Measurements from ENCODE around the gene LDLRAD2. TPM values are rescaled to one million over a fixed set of nuclear protein-coding genes. Genes with fewer than 3 reads are reported as not detected.

Gene LDLRAD2
- total RNA-seq, 2 donors from 2014 or later = 0.09 to 0.39 TPM

DNA sequence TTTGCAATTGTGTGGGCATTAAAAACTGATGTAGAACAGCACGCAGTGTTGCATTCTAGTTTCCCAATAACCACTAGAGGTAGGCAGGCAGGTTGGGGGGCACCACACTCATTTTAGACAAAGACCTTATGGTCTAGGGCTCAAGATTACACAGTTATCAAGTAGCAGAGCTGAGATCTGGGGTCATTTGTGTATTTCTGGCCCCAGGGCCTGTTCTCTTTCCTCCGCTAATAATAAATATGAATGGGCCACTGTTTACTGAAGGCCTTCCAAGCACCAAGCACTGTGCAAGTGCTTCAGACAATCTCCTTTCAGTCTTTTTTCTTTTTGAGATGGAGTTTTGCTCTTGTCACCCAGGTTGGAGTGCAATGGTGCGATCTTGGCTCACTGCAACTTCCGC is 23.9 kb downstream of the LDLRAD2 start:
- ATAC-seq (no peak), DNase-seq (no peak)
- intact Hi-C loops (cut with DNase I, micrococcal nuclease) = no loop called here

DNA sequence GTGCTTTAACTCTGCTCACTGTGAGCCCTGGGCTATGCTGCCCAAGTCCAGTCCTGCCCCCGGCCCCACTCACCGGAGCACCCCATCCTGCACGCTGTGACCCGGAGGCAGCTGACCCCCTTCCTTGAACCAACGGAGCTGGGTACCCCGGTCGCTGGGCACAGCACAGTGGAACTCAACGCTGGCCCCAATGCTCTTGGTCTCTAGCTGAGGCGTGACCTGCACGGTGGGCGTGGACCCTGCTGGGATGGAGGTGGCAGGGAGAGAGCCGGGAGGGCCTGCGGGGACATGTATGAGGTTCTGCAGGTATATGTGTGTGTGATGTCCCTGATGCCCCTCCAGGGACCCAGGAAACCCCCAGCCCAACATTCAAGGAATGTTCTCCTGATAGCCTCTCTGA is 24.7 kb downstream of the LDLRAD2 start:
- no peak for DNase-seq
- intact Hi-C loops (cut with DNase I, micrococcal nuclease) = no loop called here
- no peak for ATAC-seq

DNA sequence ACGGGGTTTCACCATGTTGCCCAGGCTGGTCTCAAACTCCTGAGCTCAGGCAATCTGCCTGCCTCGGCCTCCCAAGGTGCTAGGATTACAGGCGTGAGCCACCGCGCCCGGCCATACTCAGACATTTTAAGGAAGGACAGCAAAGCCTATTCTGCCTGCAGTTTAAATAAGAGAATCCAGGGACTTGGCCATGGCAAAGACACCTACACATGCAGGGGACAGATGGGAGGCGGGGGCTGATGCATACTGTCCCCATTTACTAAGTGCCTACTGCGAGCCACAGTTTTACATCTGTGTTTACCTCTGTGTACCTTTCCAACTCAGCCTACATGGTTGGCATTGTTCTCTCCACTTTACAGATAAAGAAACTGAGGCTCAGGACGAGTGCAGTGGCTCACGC is 25.4 kb downstream of the LDLRAD2 start:
- DNase-seq (no peak), ATAC-seq (no peak)
- intact Hi-C loops (cut with DNase I, micrococcal nuclease) = no loop called here

DNA sequence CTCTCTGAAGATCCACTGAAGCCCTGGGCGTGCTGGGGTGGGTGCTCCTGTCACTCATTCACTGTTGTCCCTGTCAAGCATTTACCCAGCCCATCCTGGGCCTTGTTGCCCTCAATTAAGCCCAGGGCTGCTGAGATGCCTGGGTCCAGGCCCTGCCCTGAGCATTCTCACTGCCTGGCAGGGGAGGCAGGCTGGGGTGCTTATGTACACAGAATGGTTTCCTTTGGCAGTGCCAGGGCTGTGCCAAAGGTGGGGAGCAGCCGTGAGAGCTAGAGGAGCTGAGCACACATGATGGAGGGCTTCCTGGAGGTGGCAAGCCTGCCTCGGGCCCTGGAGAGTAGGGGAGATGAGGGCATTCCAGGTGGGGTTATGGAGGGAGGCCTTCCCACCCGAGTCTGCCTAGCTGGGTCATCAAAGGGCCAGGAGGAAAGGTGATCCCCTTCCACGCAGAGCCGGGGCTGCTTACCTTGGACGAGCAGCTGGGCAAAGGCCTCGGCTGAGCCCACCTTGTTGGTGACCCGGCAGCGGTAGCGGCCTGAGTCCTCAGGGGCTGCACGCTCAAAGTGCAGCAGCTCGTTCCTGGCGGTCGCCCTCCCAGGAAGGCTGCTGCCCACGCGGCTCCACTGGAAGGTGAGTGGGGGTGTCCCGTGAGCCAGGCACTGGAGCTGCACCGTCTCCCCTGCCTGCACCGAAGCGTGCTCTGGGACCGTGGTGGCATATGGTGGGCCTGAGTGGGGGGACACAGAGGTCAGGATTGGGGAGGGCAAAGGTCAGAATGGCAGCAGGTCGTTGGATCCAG is 26.5 kb downstream of the LDLRAD2 start:
- intact Hi-C loops (cut with DNase I, micrococcal nuclease) = no loop called here
- DNase-seq (no peak), ATAC-seq (no peak)

DNA sequence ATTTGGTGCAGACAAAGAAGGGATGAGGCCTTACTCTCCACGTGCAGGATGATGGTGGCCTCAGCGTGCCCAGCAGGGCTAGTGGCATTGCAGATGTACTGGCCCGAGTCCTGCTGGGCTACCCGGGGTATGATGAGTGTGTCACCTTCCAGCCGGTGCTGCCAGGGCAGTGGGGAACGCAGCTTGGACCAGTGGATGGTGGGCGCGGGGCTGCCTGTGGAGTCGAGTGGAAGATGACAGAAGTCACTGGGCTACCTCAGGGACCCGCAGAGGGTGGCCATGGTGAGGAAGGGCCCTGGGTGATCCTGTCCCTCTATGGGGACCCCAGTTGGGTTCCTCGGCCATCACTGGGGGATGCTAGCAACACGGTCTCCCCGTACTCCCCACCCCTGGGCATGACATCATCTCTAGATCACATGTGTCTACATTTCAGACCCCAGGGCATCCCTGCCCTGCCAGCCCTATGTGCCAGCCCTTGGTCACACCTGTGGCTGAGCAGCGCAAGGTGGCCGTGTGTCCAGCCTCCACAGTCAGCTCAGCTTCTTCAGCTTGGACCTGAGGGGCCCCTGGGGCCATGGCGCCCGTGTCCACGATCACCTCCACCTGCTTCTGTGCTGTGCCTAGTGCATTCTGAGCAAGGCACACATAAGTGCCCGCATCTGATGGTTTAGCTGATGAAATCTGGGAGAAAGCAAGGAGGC is 27.4 kb downstream of the LDLRAD2 start:
- no peak for ATAC-seq
- DNase-seq = no peak
- intact Hi-C loops (cut with DNase I, micrococcal nuclease) = no loop called here

DNA sequence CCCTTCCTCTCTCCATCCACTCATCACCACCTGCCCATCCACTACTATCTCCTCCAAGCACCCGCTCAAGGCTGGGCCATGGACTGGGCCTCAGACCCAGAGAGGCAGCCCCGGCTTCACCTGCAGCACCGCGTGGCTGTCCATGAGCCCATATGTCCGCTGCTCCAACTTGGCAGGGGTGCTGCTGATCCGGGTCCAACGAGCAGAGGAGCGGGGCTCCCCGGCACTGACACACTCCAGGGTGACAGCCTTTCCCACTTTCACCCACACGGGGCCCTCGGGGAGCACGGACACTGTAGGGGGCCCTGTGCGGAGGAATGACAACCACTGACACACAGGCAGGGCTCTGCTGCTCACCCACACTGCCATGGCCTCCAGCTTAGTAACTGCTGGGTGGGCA is 28.9 kb downstream of the LDLRAD2 start:
- ATAC-seq (no peak), DNase-seq (no peak)
- intact Hi-C loops (cut with DNase I, micrococcal nuclease) = no loop called here

DNA sequence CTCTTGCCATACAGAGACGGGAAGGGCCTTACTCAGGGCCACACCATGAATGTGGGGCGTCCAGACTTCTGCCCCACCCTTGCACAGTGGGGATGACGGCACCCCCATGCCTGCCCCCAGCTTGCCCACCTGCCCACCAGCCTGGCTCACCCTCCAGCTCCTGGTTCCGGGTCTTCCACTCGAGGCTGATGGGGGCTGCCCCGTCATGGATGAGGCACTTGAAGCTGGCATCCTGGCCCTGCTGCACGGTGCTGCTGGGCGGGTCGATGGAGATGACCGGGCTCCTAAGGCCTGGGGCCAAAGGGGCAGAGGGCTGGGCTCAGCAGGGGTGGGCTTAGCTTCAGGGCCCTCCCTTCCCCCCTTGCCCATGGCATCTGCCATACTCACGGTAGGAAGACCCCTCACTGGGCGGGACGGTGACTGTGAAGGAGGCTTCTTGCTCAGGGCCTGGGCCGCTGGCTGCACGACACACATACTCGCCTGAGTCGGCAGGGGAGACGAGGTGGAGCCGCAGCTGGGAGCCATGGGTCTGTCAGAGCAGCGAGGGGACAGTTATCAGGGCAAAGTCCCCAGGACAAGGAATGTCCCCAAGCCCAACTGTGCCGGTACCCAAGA is 29.9 kb downstream of the LDLRAD2 start:
- intact Hi-C loops (cut with DNase I, micrococcal nuclease) = no loop called here
- ATAC-seq (no peak), DNase-seq (no peak)

DNA sequence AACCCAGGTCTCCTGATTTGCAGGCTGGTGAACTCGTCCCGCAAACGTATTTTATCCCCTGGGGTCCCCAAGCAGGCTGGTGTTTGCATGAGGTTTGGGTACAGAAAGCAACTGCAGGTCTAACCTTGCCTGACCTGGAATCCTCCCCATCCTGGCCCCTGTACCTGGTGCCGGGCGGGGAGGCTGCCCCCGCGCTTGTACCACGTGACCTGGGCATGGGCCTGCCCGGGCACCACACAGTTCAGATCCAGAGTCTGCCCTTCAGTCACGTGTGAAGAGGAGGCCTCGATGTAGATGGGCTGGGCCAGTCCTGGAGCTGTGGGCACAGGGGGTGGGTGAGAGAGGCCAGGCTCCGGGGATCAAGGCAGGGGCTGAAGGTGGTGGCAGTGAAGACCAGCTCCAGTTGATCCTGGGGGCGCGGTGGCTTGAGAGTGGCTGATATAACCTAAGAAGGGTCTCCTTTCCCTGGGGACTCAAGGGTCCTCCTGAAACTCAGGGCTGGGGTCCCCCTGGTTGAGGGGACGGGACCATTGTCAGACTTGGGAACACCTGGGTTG is 30.6 kb downstream of the LDLRAD2 start:
- ATAC-seq (no peak), DNase-seq (no peak)
- intact Hi-C loops (cut with DNase I, micrococcal nuclease) = no loop called here

DNA sequence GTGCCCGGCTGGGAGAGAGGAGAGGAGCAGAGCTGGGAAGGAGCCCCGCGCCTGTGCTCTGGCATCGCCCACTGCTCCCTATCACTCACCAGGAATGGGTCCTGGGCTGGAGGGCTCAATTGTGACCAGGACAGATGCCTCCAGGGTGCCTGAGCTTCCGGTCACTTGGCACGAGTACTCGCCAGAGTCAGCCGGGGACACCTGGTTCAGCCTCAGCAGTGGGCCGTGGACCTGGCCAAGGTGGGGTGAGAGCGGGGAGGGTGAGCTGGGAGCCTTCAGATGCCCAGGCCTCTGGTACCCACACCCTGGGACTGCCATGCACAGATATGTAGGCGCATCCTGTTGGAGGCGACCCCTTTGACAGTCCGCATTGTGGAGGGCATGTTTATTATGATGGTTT is 31.1 kb downstream of the LDLRAD2 start:
- intact Hi-C loops (cut with DNase I, micrococcal nuclease) = no loop called here
- ATAC-seq (no peak), DNase-seq (no peak)

DNA sequence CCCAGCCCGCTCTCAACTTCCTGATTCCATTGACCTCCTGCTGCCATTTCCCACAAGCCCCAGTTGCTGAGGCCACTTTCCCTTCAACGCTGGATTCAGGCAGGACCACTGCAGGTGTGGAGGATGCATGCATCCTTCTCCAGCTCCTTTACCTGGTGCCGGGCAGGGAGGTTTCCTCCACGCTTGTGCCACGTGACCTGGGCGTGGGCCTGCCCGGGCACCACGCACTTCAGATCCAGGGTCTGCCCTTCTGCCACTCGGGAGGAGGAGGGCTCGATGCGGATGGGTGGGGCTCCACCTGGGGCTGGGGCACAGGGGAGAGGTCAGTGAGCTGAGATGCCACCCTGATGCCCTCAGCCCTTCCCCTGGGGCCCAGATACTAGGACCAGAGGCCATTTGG is 31.9 kb downstream of the LDLRAD2 start:
- ATAC-seq (no peak), DNase-seq (no peak)
- intact Hi-C loops (cut with DNase I, micrococcal nuclease) = no loop called here

DNA sequence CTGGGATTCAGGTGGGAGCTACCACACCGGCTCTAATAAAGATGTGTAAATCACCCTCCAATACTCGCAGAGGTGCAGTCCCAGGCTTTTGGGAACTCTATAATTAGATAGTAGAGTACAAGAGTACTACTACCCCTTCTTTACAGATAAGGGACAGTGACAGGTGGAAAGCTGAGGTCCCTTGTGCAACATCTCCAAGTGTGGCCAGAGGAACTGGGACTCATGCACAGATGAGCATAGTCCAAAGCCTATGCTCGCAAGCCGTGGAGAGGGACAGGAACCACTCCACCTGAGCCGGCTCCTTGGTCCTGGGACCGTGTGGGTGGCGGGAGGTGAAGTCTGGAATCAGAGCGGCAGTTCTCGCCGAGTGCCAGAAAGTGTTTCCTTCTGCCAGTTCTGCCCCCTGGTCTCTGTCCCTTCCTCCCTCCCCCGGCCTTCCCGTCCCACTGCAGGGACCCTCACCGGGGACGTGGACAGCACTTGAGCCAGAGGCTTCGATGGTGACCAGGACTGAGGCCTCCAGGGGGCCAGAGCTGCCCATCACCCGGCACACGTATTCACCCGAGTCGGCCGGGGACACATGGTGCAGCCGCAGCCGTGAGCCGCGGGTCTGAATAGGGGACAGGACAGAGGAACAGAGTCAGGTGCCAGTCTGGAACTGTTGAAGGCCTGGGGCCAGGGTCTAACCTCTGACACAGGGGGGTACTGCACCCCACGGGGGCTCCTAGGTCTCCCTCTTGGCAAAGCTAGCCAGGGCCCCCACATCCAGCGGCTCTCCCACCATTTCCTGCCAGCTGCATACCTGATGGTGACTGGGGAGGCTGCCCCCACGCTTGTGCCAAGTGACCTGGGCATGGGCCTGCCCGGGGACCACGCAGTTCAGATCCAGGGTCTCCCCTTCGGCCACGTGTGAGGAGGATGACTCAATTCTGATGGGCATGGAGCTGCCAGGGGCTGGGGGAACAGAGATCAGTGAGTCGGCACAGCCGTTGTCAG is 33.9 kb downstream of the LDLRAD2 start:
- intact Hi-C loops (cut with DNase I, micrococcal nuclease) = no loop called here
- DNase-seq (no peak), ATAC-seq (no peak)

DNA sequence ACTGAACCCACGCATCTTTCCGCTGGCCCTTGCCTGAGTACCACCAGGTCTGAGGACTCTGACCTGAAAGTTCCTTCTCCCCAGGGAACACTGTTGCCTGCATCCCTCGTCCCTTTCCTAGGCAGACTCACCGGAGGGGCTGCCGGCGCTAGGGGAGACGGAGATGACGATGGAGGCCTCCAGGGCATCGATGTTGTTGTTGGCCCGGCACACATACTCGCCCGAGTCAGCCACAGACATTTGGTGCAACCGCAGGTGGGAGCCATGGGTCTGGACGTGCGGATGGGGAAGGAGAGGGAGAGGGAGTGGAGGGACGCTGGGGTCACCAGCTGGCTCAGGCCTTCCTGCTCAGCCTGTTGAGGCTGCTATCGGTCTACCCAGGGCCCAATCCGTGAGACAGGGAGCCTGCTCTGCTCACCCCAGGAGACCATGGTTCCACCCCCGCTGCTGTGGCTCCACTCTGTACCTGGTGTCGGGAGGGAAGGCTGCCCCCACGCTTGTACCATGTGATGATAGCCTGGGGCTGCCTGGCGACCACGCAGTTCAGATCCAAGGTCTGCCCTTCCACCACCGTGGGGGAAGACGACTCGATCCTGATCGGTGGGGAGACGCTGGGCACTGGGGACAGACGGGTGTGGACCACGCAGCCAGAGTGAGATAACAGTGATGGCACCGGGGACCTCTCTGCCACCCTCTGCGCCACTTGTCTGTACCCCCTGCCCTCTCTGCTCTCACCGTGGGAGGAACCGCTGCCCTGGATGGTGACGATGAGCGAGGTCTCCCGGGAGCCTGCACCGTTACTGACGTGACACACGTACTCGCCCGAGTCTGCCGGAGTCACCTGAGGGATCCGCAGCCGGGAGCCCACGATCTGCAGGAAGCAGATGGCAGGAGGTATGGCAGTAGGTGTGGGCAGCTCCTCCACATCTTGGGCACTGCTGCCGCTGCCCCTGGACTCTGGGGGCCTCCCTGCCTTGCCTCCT is 35.4 kb downstream of the LDLRAD2 start:
- intact Hi-C loops (cut with DNase I, micrococcal nuclease) = no loop called here
- no peak for ATAC-seq

DNA sequence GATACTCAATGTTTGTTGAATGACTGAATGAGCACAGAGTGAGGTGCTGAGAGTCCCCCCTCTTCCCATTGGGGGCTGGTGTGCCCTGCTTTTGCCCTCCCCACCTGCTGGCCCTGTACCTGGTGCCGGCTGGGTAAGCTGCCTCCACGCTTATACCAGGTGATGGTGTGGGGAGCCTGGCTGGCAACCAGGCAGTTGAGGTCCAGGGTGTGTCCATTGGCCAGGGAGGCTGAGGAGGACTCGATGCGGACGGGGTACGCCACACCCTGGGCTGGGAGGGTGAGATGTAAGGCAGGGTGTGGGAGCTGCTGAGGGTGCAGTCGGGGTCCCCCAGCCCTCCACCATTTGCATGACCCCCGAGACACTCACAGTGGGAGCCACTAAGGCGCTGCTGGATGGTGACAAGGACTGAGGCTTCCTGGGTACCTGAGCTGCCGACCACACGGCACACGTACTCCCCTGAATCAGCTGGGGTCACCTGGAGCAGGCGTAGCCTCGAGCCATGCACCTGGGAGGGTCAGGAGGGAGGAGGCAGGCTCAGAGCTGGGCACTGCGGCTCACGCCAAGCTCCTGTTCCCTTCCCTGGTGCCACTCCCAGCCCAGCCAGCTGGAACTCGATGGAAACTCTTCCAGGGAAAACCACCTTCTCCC is 36.6 kb downstream of the LDLRAD2 start:
- DNase-seq (no peak), ATAC-seq (no peak)
- intact Hi-C loops (cut with DNase I, micrococcal nuclease) = no loop called here

More for the DNA sequence above, 35.4 kb downstream of the LDLRAD2 start:
- DNase-seq = no peak

DNA sequence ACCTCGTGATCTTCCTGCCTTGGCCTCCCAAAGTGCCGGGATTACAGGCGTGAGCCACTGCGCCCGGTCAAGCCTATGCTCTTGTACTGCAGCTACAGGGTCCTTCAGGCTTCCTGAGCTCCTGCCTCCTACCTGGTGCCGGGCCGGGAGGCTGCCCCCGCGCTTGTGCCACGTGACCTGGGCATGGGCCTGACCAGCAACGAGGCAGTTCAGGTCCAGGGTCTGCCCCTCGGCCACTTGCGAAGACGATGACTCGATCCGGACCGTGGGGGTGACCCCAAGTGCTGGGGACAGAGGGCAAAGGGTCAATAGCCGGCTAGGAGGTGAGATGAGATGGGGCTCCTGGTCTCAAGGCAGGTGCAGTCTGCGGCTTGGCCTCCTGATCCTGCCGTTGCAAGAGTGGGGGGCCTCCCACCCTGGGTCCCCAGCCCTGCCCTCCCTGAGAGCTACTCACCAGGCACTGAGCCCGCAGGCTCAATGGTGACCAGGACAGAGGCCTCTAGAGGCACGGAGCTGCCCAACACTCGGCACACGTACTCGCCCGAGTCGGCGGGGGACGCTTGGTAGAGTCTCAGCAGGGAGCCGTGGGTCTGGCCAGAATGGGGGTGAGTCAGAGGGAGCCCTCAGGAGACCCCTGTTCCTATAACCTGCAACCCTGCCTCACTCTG is 38.0 kb downstream of the LDLRAD2 start:
- DNase-seq (no peak), ATAC-seq (no peak)
- intact Hi-C loops (cut with DNase I, micrococcal nuclease) = no loop called here

DNA sequence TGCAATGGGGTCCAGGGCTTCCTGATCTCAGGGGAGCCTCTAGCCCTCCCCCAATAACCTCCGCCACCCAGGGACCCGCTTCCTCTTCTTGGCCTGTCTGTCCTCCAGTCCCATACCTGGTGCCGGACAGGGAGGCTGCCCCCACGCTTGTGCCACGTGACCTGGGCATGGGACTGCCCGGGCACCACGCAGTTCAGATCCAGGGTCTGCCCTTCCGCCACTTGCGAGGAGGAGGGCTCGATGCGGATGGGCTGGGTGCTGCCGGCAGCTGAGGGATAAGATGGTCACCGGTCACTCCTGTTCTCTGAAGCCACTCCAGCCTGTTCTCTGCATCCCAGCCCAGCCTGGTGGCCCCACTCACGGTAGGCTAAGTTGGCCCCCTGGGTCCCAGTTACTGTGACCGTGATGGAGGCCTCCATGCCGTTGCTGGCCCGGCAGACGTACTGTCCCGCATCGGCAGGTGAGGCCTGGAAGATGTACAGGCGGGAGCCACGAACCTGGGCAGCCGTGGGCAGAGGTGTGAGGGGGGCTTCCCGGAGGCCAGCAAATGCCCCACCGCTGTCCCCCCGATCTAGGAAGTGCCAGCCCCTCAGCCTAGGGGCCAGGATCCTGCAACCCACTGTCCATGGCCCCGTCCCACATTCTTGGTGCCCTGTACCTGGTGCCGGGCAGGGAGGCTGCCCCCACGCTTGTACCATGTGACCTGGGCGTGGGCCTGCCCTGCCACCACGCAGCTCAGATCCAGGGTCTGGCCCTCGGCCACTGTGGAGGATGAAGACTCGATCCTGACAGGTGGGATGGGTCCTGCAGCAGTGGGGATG is 39.6 kb downstream of the LDLRAD2 start:
- intact Hi-C loops (cut with DNase I, micrococcal nuclease) = no loop called here
- DNase-seq (no peak), ATAC-seq (no peak)

Data from left colon (tissue), 2 donors.